Activated CD8-positive, alpha-beta memory T cell treated with anti-CD3 and anti-CD28 coated beads for 36 hours (primary cell): Measurements from ENCODE around the gene AJM1. TPM values are rescaled to one million over a fixed set of nuclear protein-coding genes. Genes with fewer than 3 reads are reported as not detected.

Experiments
- total RNA-seq, 2 experiments: library from RNA; stranded (reverse); gene quantifications; one replicate each; pipeline ENCODE4 v1.2.3, GENCODE V29; 2021

The AJM1 gene
- total RNA-seq, 2 experiments from 2014 or later, result 3.8 to 3.9 TPM

Other genes with a start within 250 kb of the AJM1 start
- under 1 TPM; 0.69 to 0.70 TPM for gene EGFL7, start 179.6 kb upstream of the AJM1 start, total RNA-seq
- gene AGPAT2, start 155.0 kb upstream of the AJM1 start, total RNA-seq, result 10 to 100 TPM; 16.2 to 18.5 TPM
- gene DIPK1B, start 129.9 kb upstream of the AJM1 start, total RNA-seq, result not detected
- gene LCN10, start 99.5 kb upstream of the AJM1 start, total RNA-seq, result 1 to 10 TPM; 1.1 to 1.6 TPM
- gene LCN6, start 94.0 kb upstream of the AJM1 start, total RNA-seq, result not detected
- not detected for gene LCN8, start 84.2 kb upstream of the AJM1 start, total RNA-seq
- gene LCN15, start 78.0 kb upstream of the AJM1 start, total RNA-seq, result not detected
- 10 to 100 TPM; 48.4 to 53.3 TPM for gene TMEM141, start 51.1 kb upstream of the AJM1 start, total RNA-seq
- gene CCDC183, start 46.1 kb upstream of the AJM1 start, total RNA-seq, result under 1 TPM in 1 of 2 experiments, not detected in 1; 0.46 TPM
- gene RABL6, start 34.5 kb upstream of the AJM1 start, total RNA-seq, result 100 to 1,000 TPM; 101 to 106 TPM
- gene PHPT1, start 6.9 kb downstream of the AJM1 start, total RNA-seq, result 100 to 1,000 TPM; 104 to 105 TPM
- gene MAMDC4, start 9.9 kb downstream of the AJM1 start, total RNA-seq, result 10 to 100 TPM; 14.1 to 15.3 TPM
- 100 to 1,000 TPM; 320 to 322 TPM for gene EDF1, start 23.8 kb downstream of the AJM1 start, total RNA-seq
- gene TRAF2, start 44.0 kb downstream of the AJM1 start, total RNA-seq, result 10 to 100 TPM; 48.1 to 55.0 TPM
- 10 to 100 TPM; 81.2 to 82.1 TPM for gene FBXW5, start 102.3 kb downstream of the AJM1 start, total RNA-seq
- under 1 TPM in 1 of 2 experiments, not detected in 1; 0.69 TPM for gene C8G, start 102.8 kb downstream of the AJM1 start, total RNA-seq
- gene LCN12, start 109.8 kb downstream of the AJM1 start, total RNA-seq, result under 1 TPM; 0.73 to 0.89 TPM
- gene PTGDS, start 135.0 kb downstream of the AJM1 start, total RNA-seq, result not detected
- gene LCNL1, start 140.5 kb downstream of the AJM1 start, total RNA-seq, result under 1 TPM in 1 of 2 experiments, not detected in 1; 0.10 TPM
- gene PAXX, start 149.9 kb downstream of the AJM1 start, total RNA-seq, result 10 to 100 TPM; 66.9 to 74.6 TPM
- gene CLIC3, start 154.1 kb downstream of the AJM1 start, total RNA-seq, result not detected
- 10 to 100 TPM in 1 of 2 experiments, 1 to 10 TPM in 1; 9.8 to 10.3 TPM for gene ABCA2, start 185.8 kb downstream of the AJM1 start, total RNA-seq
- gene FUT7, start 189.6 kb downstream of the AJM1 start, total RNA-seq, result under 1 TPM in 1 of 2 experiments, not detected in 1; 0.06 TPM
- gene NPDC1, start 203.7 kb downstream of the AJM1 start, total RNA-seq, result 10 to 100 TPM; 28.2 to 31.4 TPM
- not detected for gene ENTPD2, start 211.6 kb downstream of the AJM1 start, total RNA-seq
- gene SAPCD2, start 228.1 kb downstream of the AJM1 start, total RNA-seq, result 10 to 100 TPM; 16.4 to 16.5 TPM
- gene UAP1L1, start 235.0 kb downstream of the AJM1 start, total RNA-seq, result 10 to 100 TPM; 27.2 to 29.6 TPM
- gene MAN1B1, start 244.5 kb downstream of the AJM1 start, total RNA-seq, result 10 to 100 TPM; 30.0 to 34.1 TPM